Uterus (tissue), 2 donors: Measurements from ENCODE around the gene CPSF4.

Experiments used
- POLR2A ChIP-seq, 2 donors: fragments of 450-650 bp; IDR thresholded peaks; one replicate each; pipeline ENCODE4 v1.6.1; 2016; ENCODE audit warnings: antibody characterized with exemption in 2 of 2, mild to moderate bottlenecking in 1 of 2, moderate library complexity in 1 of 2
- TF ChIP-seq, protein P1 (sequence below), 4 experiments: fragments of 200-600 bp in 2 of 4; fragments of 450-650 bp in 2 of 4; sonication (generic) in 2 of 4; IDR thresholded peaks; one replicate each; pipeline ENCODE4 v1.5.1; 2016 to 2019; ENCODE audit warnings: antibody characterized with exemption in 4 of 4, mild to moderate bottlenecking in 2 of 4, moderate library complexity in 1 of 4

DNA sequence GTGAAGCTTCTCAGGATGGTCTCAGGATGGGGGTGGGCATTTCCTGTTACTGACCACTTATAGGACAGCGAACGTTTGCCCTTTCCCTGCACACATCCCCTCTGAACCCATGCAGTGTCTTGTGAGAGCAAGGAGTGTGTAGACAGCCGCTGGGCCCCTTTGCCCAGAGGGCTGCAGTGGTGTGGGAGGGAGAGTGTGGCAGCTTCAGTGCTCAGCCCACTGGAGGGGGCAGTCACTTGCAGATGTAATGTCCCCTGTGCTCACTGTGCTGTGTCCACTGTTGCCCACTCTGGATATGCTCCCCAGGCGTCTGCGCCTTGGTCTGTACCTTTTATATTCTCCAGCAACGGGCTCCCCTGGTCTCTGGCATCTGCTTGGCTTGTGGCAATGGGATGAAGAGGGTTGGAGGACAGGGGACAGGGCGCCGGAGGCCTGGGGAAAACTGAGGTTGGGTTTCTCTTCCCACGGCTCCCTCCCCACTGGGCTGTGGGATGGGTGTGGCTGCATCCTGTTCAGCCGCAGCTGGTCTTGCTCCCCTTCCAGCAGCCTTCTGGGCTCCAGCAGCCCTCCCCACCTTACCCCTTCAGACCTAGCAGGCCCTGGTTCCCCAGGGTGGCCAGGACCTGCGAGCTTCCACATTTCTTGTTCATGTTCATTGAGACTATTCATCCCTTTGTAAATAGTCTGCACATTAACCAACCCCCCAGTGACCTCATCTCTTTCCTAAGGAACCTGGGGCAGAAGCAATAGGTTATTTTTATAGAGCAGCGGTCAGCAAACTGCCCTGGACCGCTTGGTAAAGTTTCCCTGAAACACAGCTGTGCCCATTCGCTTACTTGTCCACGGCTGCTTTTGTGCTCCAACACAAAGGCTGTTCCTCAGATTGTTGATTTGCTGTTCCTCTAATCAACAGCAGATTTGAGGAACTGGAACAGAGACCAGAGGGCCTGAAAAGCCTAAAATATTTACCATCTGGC, 40.0 kb downstream of the CPSF4 start:
- TF ChIP-seq, protein P1, sequence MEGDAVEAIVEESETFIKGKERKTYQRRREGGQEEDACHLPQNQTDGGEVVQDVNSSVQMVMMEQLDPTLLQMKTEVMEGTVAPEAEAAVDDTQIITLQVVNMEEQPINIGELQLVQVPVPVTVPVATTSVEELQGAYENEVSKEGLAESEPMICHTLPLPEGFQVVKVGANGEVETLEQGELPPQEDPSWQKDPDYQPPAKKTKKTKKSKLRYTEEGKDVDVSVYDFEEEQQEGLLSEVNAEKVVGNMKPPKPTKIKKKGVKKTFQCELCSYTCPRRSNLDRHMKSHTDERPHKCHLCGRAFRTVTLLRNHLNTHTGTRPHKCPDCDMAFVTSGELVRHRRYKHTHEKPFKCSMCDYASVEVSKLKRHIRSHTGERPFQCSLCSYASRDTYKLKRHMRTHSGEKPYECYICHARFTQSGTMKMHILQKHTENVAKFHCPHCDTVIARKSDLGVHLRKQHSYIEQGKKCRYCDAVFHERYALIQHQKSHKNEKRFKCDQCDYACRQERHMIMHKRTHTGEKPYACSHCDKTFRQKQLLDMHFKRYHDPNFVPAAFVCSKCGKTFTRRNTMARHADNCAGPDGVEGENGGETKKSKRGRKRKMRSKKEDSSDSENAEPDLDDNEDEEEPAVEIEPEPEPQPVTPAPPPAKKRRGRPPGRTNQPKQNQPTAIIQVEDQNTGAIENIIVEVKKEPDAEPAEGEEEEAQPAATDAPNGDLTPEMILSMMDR (IDR thresholded peaks at IDR 0.05) = no peak
- TF ChIP-seq POLR2A (IDR thresholded peaks at IDR 0.05) = no peak
